NCI-H1436 (cell line): ENCODE measurements around the gene PCNX3.

Source experiments
- DNase-seq: peaks from one replicate; lab custom pipeline; 2025; lab: John Stamatoyannopoulos, UW

The PCNX3 gene

GRCh38 chr11:65599216-65599954, 16.2 kb upstream of the PCNX3 start:
- DNase-seq, result no peak

- DNase-seq, result no peak
Measured at GRCh38 chr11:65599955-65600246, 15.7 kb upstream of the PCNX3 start.

GRCh38 chr11:65604258-65604657, 11.3 kb upstream of the PCNX3 start:
- DNase-seq, result no peak

- no peak for DNase-seq
Measured at GRCh38 chr11:65606876-65607613, 8.5 kb upstream of the PCNX3 start.

GRCh38 chr11:65607614-65608426, 7.8 kb upstream of the PCNX3 start:
- no peak for DNase-seq

- no peak for DNase-seq
Measured at GRCh38 chr11:65609229-65609628, 6.3 kb upstream of the PCNX3 start.

GRCh38 chr11:65609665-65610064, 5.9 kb upstream of the PCNX3 start:
- no peak for DNase-seq

GRCh38 chr11:65610404-65610803, 5.2 kb upstream of the PCNX3 start:
- DNase-seq, result no peak

GRCh38 chr11:65611028-65611757, 4.4 kb upstream of the PCNX3 start:
- no peak for DNase-seq

- no peak for DNase-seq
Measured at GRCh38 chr11:65611758-65612603, 3.6 kb upstream of the PCNX3 start.

- no peak for DNase-seq
Measured at GRCh38 chr11:65612691-65613090, 2.9 kb upstream of the PCNX3 start.

GRCh38 chr11:65613091-65613928, 2.3 kb upstream of the PCNX3 start:
- no peak for DNase-seq

GRCh38 chr11:65615950-65616574, 486 bp downstream of the PCNX3 start:
- DNase-seq, result no peak

- no peak for DNase-seq
Measured at GRCh38 chr11:65616575-65617001, 1.0 kb downstream of the PCNX3 start.

GRCh38 chr11:65617136-65617850, 1.7 kb downstream of the PCNX3 start:
- DNase-seq, result no peak

GRCh38 chr11:65617990-65618751, 2.6 kb downstream of the PCNX3 start:
- DNase-seq, result no peak

- DNase-seq, result no peak
Measured at GRCh38 chr11:65618763-65619162, 3.2 kb downstream of the PCNX3 start.

- DNase-seq, result no peak
Measured at GRCh38 chr11:65619281-65619928, 3.8 kb downstream of the PCNX3 start.
